H9 (cell line): Measurements from ENCODE around the gene CEP250. TPM values are rescaled to one million over a fixed set of nuclear protein-coding genes. Genes with fewer than 3 reads are reported as not detected.

Source experiments
- DNase-seq: peaks from one replicate; pipeline ENCODE4 v3.0.0-alpha.2; 2017
- H2AFZ ChIP-seq: one replicate; pipeline ENCODE4 v1.6.1; 2013; ENCODE audit warnings: mild to moderate bottlenecking, low read length, control low read depth, moderate library complexity
- H2AK5ac ChIP-seq: 2 replicates; pipeline ENCODE4 v1.6.1; 2013; ENCODE audit warnings: low read length, control low read depth, mixed read lengths; ENCODE audit not compliant: insufficient read length
- H2BK120ac ChIP-seq: one replicate; pipeline ENCODE4 v1.6.1; 2013; ENCODE audit warnings: low read depth, mild to moderate bottlenecking, low read length, control low read depth, inconsistent platforms; ENCODE audit not compliant: poor library complexity, severe bottlenecking
- H2BK12ac ChIP-seq: 2 replicates; pipeline ENCODE4 v1.6.1; 2013; ENCODE audit warnings: low read length, control low read depth, mixed read lengths, low read depth; ENCODE audit not compliant: insufficient read length
- H2BK15ac ChIP-seq: 2 replicates; pipeline ENCODE4 v1.6.1; 2013; ENCODE audit warnings: low read depth, low read length, control low read depth
- H2BK20ac ChIP-seq: one replicate; pipeline ENCODE4 v1.6.1; 2013; ENCODE audit warnings: low read depth, mild to moderate bottlenecking, low read length, control low read depth, inconsistent platforms; ENCODE audit not compliant: poor library complexity, severe bottlenecking
- H2BK5ac ChIP-seq: 2 replicates; pipeline ENCODE4 v1.6.1; 2013; ENCODE audit warnings: low read length, control low read depth, mixed read lengths; ENCODE audit not compliant: insufficient read length
- H3K14ac ChIP-seq: 2 replicates; pipeline ENCODE4 v1.6.1; 2013; ENCODE audit warnings: low read length, control low read depth; ENCODE audit not compliant: insufficient read depth
- H3K18ac ChIP-seq: 2 replicates; pipeline ENCODE4 v1.6.1; 2013; ENCODE audit warnings: low read depth, mild to moderate bottlenecking, mixed read lengths, low read length, control low read depth; ENCODE audit not compliant: insufficient read length
- H3K23ac ChIP-seq: 2 replicates; pipeline ENCODE4 v1.6.1; 2013; ENCODE audit warnings: low read length, control low read depth, mixed read lengths, low read depth; ENCODE audit not compliant: insufficient read length
- H3K23me2 ChIP-seq: 2 replicates; pipeline ENCODE4 v1.6.1; 2013; ENCODE audit warnings: low read depth, mild to moderate bottlenecking, mixed read lengths, low read length, control low read depth; ENCODE audit not compliant: insufficient read length, poor library complexity, severe bottlenecking
- H3K27ac ChIP-seq: 2 replicates; pipeline ENCODE4 v1.5.1; 2013; ENCODE audit warnings: low read length, control low read depth, mixed read lengths, low read depth; ENCODE audit not compliant: insufficient read length
- H3K27me3 ChIP-seq: 2 replicates; pipeline ENCODE4 v1.6.1; 2013; ENCODE audit warnings: low read length, control low read depth, inconsistent platforms; ENCODE audit not compliant: insufficient read depth
- H3K4ac ChIP-seq: 2 replicates; pipeline ENCODE4 v1.6.1; 2013; ENCODE audit warnings: low read depth, mild to moderate bottlenecking, control low read depth, inconsistent platforms, low read length, moderate library complexity
- H3K4me1 ChIP-seq: 2 replicates; pipeline ENCODE4 v1.6.1; 2013; ENCODE audit warnings: low read length, control low read depth, inconsistent platforms; ENCODE audit not compliant: insufficient read depth
- H3K4me2 ChIP-seq: 2 replicates; pipeline ENCODE4 v1.6.1; 2013; ENCODE audit warnings: low read length, control low read depth, mixed read lengths; ENCODE audit not compliant: insufficient read length, insufficient read depth
- H3K56ac ChIP-seq: 2 replicates; pipeline ENCODE4 v1.6.1; 2013; ENCODE audit warnings: low read depth, mild to moderate bottlenecking, mixed read lengths, low read length, control low read depth; ENCODE audit not compliant: insufficient read length
- H3K79me1 ChIP-seq: 2 replicates; pipeline ENCODE4 v1.6.1; 2013; ENCODE audit warnings: low read depth, mild to moderate bottlenecking, moderate library complexity, low read length, control low read depth, inconsistent platforms; ENCODE audit not compliant: insufficient read depth, poor library complexity, severe bottlenecking
- H3K79me2 ChIP-seq: 2 replicates; pipeline ENCODE4 v1.6.1; 2013; ENCODE audit warnings: low read length, control low read depth, inconsistent platforms; ENCODE audit not compliant: insufficient read depth
- H3K9ac ChIP-seq: 2 replicates; pipeline ENCODE4 v1.6.1; 2013; ENCODE audit warnings: low read length, control low read depth, mixed read lengths; ENCODE audit not compliant: insufficient read length; ENCODE audit errors: extremely low read depth
- H3K9me3 ChIP-seq: one replicate; pipeline ENCODE4 v1.6.1; 2013; ENCODE audit warnings: low read depth, low read length, inconsistent platforms; ENCODE audit not compliant: control insufficient read depth
- H3T11ph ChIP-seq: one replicate; pipeline ENCODE4 v1.6.1; 2013; ENCODE audit warnings: mild to moderate bottlenecking, low read length, control low read depth, inconsistent platforms
- H4K20me1 ChIP-seq: one replicate; pipeline ENCODE4 v1.6.1; 2013; ENCODE audit not compliant: control insufficient read depth, insufficient read length, insufficient read depth
- H4K5ac ChIP-seq: 2 replicates; pipeline ENCODE4 v1.6.1; 2013; ENCODE audit warnings: low read depth, mild to moderate bottlenecking, mixed read lengths, low read length, control low read depth; ENCODE audit not compliant: insufficient read length
- H4K8ac ChIP-seq: replicated peaks from 2 replicates; pipeline ENCODE4 v1.6.1; 2013; ENCODE audit warnings: low read length, control low read depth, mixed read lengths, low read depth; ENCODE audit not compliant: insufficient read length
- H4K91ac ChIP-seq: 2 replicates; pipeline ENCODE4 v1.6.1; 2013; ENCODE audit warnings: low read depth, mild to moderate bottlenecking, moderate library complexity, mixed read lengths, low read length, control low read depth; ENCODE audit not compliant: insufficient read length
- H3K27ac Mint-ChIP-seq, 3 experiments: 2 replicates in 2 of 3; 3 replicates in 1 of 3; pipeline ENCODE4 v1.8.0; 2020 to 2021; ENCODE audit warnings: mixed read lengths in 3 of 3, mild to moderate bottlenecking in 1 of 3, moderate library complexity in 1 of 3
- H3K27me3 Mint-ChIP-seq: 2 replicates; pipeline ENCODE4 v1.8.0; 2021; ENCODE audit warnings: low read depth, mild to moderate bottlenecking, moderate library complexity, mixed read lengths
- H3K36me3 Mint-ChIP-seq, 3 experiments: 2 replicates in 2 of 3; 3 replicates in 1 of 3; pipeline ENCODE4 v1.8.0; 2020 to 2021; ENCODE audit warnings: low read depth in 3 of 3, mixed read lengths in 3 of 3; ENCODE audit not compliant: insufficient read depth in 1 of 3
- H3K4me1 Mint-ChIP-seq, 2 experiments: 2 replicates each; pipeline ENCODE4 v1.8.0; 2020; ENCODE audit warnings: mixed read lengths in 2 of 2
- H3K4me3 Mint-ChIP-seq, 2 experiments: 2 replicates in 1 of 2; 3 replicates in 1 of 2; pipeline ENCODE4 v1.8.0; 2020 to 2021; ENCODE audit warnings: mild to moderate bottlenecking in 2 of 2, mixed read lengths in 2 of 2, moderate library complexity in 1 of 2
- H3K9me3 Mint-ChIP-seq, 2 experiments: 2 replicates in 1 of 2; 3 replicates in 1 of 2; pipeline ENCODE4 v1.8.0; 2020; ENCODE audit warnings: mild to moderate bottlenecking in 2 of 2, mixed read lengths in 2 of 2, moderate library complexity in 1 of 2
- CTCF ChIP-seq: fragments of 200-600 bp; sonication (generic); conservative IDR thresholded peaks from 3 replicates; pipeline ENCODE4 v1.8.0; 2021; ENCODE audit warnings: antibody characterized with exemption, mild to moderate bottlenecking
- WGBS: extraction: QIAGEN DNeasy Blood & Tissue Kit; methylation state at CpG from one replicate; pipeline ENCODE4 v1.1.7; 2013; ENCODE audit warnings: missing lambda C conversion rate, low lambda C conversion rate, mixed read lengths; ENCODE audit not compliant: insufficient read length; ENCODE audit errors: extremely low coverage; 5-methylcytosine and 5-hydroxymethylcytosine counted together
- total RNA-seq: library from RNA; stranded (reverse); gene quantifications from 2 replicates; pipeline ENCODE4 v1.2.1, GENCODE V29; 2021

CEP250 gene
- total RNA-seq, 1 experiment from 2014 or later, result 29.8 TPM

GRCh38 chr20:35433337-35433736 lies 22.1 kb upstream of the CEP250 start:
- no peaks in the 10 kb centered on the region for H4K20me1 ChIP-seq
- H2BK15ac ChIP-seq, result no peak overlapping the region
- no peak overlapping the region for H3K23ac ChIP-seq
- no peaks in the 10 kb centered on the region; the same call in 1 of the 2 replicates for H3K4me1 ChIP-seq
- no peaks in the 10 kb centered on the region for H3K9me3 ChIP-seq
- H3K4me3 Mint-ChIP-seq, result no peak overlapping the region
- no peak overlapping the region for H2AK5ac ChIP-seq
- no peak overlapping the region for H4K91ac ChIP-seq
- no peak overlapping the region for H2BK20ac ChIP-seq
- H2AFZ ChIP-seq, result no peak overlapping the region
- no peaks in the 10 kb centered on the region for H3K27me3 ChIP-seq
- H3K27me3 Mint-ChIP-seq, result no peaks in the 10 kb centered on the region
- no peaks in the 10 kb centered on the region for H3K9me3 Mint-ChIP-seq
- H4K5ac ChIP-seq, result no peak overlapping the region
- no peak overlapping the region for H2BK120ac ChIP-seq
- H3K36me3 Mint-ChIP-seq, result no peaks in the 10 kb centered on the region
- H3K79me1 ChIP-seq, result no peaks in the 10 kb centered on the region
- no peak overlapping the region for H3K4ac ChIP-seq
- no peaks in the 10 kb centered on the region for H3K23me2 ChIP-seq
- H3K79me2 ChIP-seq, result no peaks in the 10 kb centered on the region
- H3K9ac ChIP-seq, result no peak overlapping the region
- H3K4me2 ChIP-seq, result no peak overlapping the region
- no peak for TF ChIP-seq CTCF
- DNase-seq, result no peak
- H3K4me1 Mint-ChIP-seq, result peaks cover 14 to 43% of the 10 kb centered on the region in 2 experiments
- H2BK12ac ChIP-seq, result no peak overlapping the region
- no peak overlapping the region for H3K56ac ChIP-seq
- no peak overlapping the region for H3K27ac ChIP-seq
- H3K14ac ChIP-seq, result no peak overlapping the region
- H3K18ac ChIP-seq, result no peak overlapping the region
- H2BK5ac ChIP-seq, result no peak overlapping the region
- no peak overlapping the region for H3K27ac Mint-ChIP-seq
- WGBS, result no CpG with 5 or more reads among the region's 2 CpGs
- H4K8ac ChIP-seq, result no peak overlapping the region
- H3T11ph ChIP-seq, result no peak overlapping the region
